ENCODE data around the gene IZUMO1. TPM values are rescaled to one million over a fixed set of nuclear protein-coding genes. Genes with fewer than 3 reads are reported as not detected.
A peak's percentile ranks its signal among the peaks of the same experiment; 100 is the strongest.

Gene IZUMO1
- total and polyA plus RNA-seq, 2 of the 13 experiments (the other 11 are each of a cell fraction or from before 2014, with no cell fraction given): 0.07 to 0.22 TPM

- no peak for TF ChIP-seq ZHX2 (IDR thresholded peaks at IDR 0.05; ENCODE audit: low read depth)
- no peak for TF ChIP-seq ZHX2 (CRISPR knock-in tag; IDR thresholded peaks at IDR 0.05; ENCODE audit: borderline replicate concordance)
- TF ChIP-seq IRX3 (CRISPR knock-in tag; IDR thresholded peaks at IDR 0.05; ENCODE audit: borderline replicate concordance, low read depth): no peak
- TF ChIP-seq, protein P1, sequence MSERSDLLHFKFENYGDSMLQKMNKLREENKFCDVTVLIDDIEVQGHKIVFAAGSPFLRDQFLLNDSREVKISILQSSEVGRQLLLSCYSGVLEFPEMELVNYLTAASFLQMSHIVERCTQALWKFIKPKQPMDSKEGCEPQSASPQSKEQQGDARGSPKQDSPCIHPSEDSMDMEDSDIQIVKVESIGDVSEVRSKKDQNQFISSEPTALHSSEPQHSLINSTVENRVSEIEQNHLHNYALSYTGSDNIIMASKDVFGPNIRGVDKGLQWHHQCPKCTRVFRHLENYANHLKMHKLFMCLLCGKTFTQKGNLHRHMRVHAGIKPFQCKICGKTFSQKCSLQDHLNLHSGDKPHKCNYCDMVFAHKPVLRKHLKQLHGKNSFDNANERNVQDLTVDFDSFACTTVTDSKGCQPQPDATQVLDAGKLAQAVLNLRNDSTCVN (CRISPR knock-in tag; IDR thresholded peaks at IDR 0.05; ENCODE audit: borderline replicate concordance): no peak
- no peak for TF ChIP-seq ELK4 (CRISPR knock-in tag; IDR thresholded peaks at IDR 0.05; ENCODE audit: borderline replicate concordance)
- TF ChIP-seq, protein P2, sequence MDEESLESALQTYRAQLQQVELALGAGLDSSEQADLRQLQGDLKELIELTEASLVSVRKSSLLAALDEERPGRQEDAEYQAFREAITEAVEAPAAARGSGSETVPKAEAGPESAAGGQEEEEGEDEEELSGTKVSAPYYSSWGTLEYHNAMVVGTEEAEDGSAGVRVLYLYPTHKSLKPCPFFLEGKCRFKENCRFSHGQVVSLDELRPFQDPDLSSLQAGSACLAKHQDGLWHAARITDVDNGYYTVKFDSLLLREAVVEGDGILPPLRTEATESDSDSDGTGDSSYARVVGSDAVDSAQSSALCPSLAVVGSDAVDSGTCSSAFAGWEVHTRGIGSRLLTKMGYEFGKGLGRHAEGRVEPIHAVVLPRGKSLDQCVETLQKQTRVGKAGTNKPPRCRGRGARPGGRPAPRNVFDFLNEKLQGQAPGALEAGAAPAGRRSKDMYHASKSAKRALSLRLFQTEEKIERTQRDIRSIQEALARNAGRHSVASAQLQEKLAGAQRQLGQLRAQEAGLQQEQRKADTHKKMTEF (CRISPR knock-in tag; IDR thresholded peaks at IDR 0.05): peak; percentile 47; the same call in 1 of the 2 replicates
- TF ChIP-seq HDAC1 (CRISPR knock-in tag; IDR thresholded peaks at IDR 0.05): peak; percentile 88
- no peak for TF ChIP-seq ZNF788 (CRISPR knock-in tag; IDR thresholded peaks at IDR 0.05; ENCODE audit: borderline replicate concordance)
- 0 out of 2 replicates have a peak, but pooled peaks have one; percentile 33 for TF ChIP-seq MED13 (CRISPR knock-in tag; IDR thresholded peaks at IDR 0.05)
- peak; percentile 34; the same call in 1 of the 2 replicates for TF ChIP-seq ESRRA (CRISPR knock-in tag; IDR thresholded peaks at IDR 0.05; ENCODE audit: low read depth)
- no peak for TF ChIP-seq MBNL3 (CRISPR knock-in tag; conservative IDR thresholded peaks at IDR 0.05)
- no peak for TF ChIP-seq PHB2 (IDR thresholded peaks at IDR 0.05; ENCODE audit: partially characterized antibody)
- TF ChIP-seq ZNF660 (CRISPR knock-in tag; IDR thresholded peaks at IDR 0.05; ENCODE audit: borderline replicate concordance, low read depth): no peak
- peak in 1 of 2 experiments; percentile 66; a peak in 1 of 4 replicates for TF ChIP-seq EP300 (IDR thresholded peaks at IDR 0.05; ENCODE audit: low read depth in 2 of 2, low read length in 2 of 2)
- peak; percentile 72 for TF ChIP-seq EP300 (CRISPR knock-in tag; IDR thresholded peaks at IDR 0.05; ENCODE audit: borderline replicate concordance)
- TF ChIP-seq DMAP1 (CRISPR knock-in tag; IDR thresholded peaks at IDR 0.05): peak; percentile 45; the same call in 1 of the 2 replicates
- 0 out of 2 replicates have a peak, but pooled peaks have one; percentile 21 for TF ChIP-seq YEATS2 (CRISPR knock-in tag; IDR thresholded peaks at IDR 0.05; ENCODE audit: borderline replicate concordance)
- TF ChIP-seq TRIM22 (IDR thresholded peaks at IDR 0.05): no peak
Observed at GRCh38 chr19:48718711-48719231, 27.9 kb downstream of the IZUMO1 start (continued).

Measured in HepG2 (cell line).